Gastrocnemius medialis (tissue), 4 donors: ENCODE results near the gene MED13.
"Not testable (repeated sequence)": the region's sequence is repeated elsewhere in the genome, so short reads cannot be mapped to it uniquely, and the experiment has no call there.

Experiments used
- CTCF ChIP-seq, 5 experiments: fragments of 450-650 bp in 3 of 5; fragments of 200-600 bp in 2 of 5; sonication (generic) in 2 of 5; IDR thresholded peaks in 4 of 5; conservative IDR thresholded peaks in 1 of 5; 1 replicate in 4 of 5; 2 replicates in 1 of 5; pipeline ENCODE4 v1.5.1; 2016 to 2019; ENCODE audit warnings: antibody characterized with exemption in 5 of 5, mild to moderate bottlenecking in 3 of 5, moderate library complexity in 3 of 5
- POLR2A ChIP-seq, 2 donors: fragments of 450-650 bp; IDR thresholded peaks; one replicate each; pipeline ENCODE4 v1.6.1; 2017; ENCODE audit warnings: antibody characterized with exemption in 2 of 2, mild to moderate bottlenecking in 2 of 2, moderate library complexity in 2 of 2

- TF ChIP-seq CTCF (IDR thresholded peaks at IDR 0.05 in 4 of 5, conservative IDR thresholded peaks at IDR 0.05 in 1 of 5); POLR2A (IDR thresholded peaks at IDR 0.05): not testable (repeated sequence)
These were observed 170.8 kb downstream of the MED13 start for GRCh38 chr17:61894310-61894709.
